ENCODE data around the gene CCM2L.

GRCh38 chr20:31975874-31976273 lies 34.4 kb upstream of the CCM2L start:
- TF ChIP-seq, protein P1, sequence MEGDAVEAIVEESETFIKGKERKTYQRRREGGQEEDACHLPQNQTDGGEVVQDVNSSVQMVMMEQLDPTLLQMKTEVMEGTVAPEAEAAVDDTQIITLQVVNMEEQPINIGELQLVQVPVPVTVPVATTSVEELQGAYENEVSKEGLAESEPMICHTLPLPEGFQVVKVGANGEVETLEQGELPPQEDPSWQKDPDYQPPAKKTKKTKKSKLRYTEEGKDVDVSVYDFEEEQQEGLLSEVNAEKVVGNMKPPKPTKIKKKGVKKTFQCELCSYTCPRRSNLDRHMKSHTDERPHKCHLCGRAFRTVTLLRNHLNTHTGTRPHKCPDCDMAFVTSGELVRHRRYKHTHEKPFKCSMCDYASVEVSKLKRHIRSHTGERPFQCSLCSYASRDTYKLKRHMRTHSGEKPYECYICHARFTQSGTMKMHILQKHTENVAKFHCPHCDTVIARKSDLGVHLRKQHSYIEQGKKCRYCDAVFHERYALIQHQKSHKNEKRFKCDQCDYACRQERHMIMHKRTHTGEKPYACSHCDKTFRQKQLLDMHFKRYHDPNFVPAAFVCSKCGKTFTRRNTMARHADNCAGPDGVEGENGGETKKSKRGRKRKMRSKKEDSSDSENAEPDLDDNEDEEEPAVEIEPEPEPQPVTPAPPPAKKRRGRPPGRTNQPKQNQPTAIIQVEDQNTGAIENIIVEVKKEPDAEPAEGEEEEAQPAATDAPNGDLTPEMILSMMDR (optimal IDR thresholded peaks at IDR 0.05 in 1 of 3, IDR thresholded peaks at IDR 0.05 in 1 of 3, conservative IDR thresholded peaks at IDR 0.05 in 1 of 3; ENCODE audit: extremely low read depth in 1 of 3, insufficient read depth in 2 of 3, low read length in 3 of 3): no peak
- no peak for TF ChIP-seq EZH2 (IDR thresholded peaks at IDR 0.05; ENCODE audit: low read length)
